C4-2B (cell line): ENCODE data around the gene LAMB1.

Source experiments
- CTCF ChIP-seq: fragments of 450-650 bp; conservative IDR thresholded peaks from 2 replicates; pipeline ENCODE4 v1.5.1; 2017; ENCODE audit warnings: mild to moderate bottlenecking
- ZFX ChIP-seq: fragments of 450-650 bp; IDR thresholded peaks from 2 replicates; pipeline ENCODE4 v1.6.1; 2017

GRCh38 chr7:107945332-107945731 lies 57.6 kb downstream of the LAMB1 start:
- TF ChIP-seq CTCF: no peak
- no peak for TF ChIP-seq ZFX
